ENCODE measurements around the gene COL23A1.

- TF ChIP-seq JUND (IDR thresholded peaks at IDR 0.05; ENCODE audit: low read length) (no peak), GTF2F1 (IDR thresholded peaks at IDR 0.05; ENCODE audit: borderline replicate concordance, low read depth, low read length) (no peak), SAP30 (IDR thresholded peaks at IDR 0.05; ENCODE audit: insufficient read depth, insufficient replicate concordance, low read length) (no peak), SIN3A (conservative IDR thresholded peaks at IDR 0.05 in 1 of 2, IDR thresholded peaks at IDR 0.05 in 1 of 2; ENCODE audit: low read depth in 1 of 2, low read length in 2 of 2) (no peak), CREB1 (IDR thresholded peaks at IDR 0.05) (no peak), CTCF (IDR thresholded peaks at IDR 0.05; ENCODE audit: control extremely low read depth in 1 of 3, insufficient read depth in 1 of 3, low read depth in 1 of 3, low read length in 3 of 3) (no peak), EZH2 (IDR thresholded peaks at IDR 0.05; ENCODE audit: low read depth, low read length, severe bottlenecking) (no peak), JUN (IDR thresholded peaks at IDR 0.05; ENCODE audit: low read depth, low read length) (no peak), CEBPB (IDR thresholded peaks at IDR 0.05; ENCODE audit: low read depth, low read length) (no peak), RXRA (IDR thresholded peaks at IDR 0.05; ENCODE audit: insufficient read depth, low read depth, low read length) (no peak), POLR2AphosphoS5 (IDR thresholded peaks at IDR 0.05; ENCODE audit: low read depth, low read length) (no peak), KDM1A (IDR thresholded peaks at IDR 0.05; ENCODE audit: borderline replicate concordance, low read length) (no peak)
Measured at GRCh38 chr5:178427576-178428197, 162.5 kb downstream of the COL23A1 start.

Measured in H1 (cell line).